ENCODE data around the gene HAAO. TPM values are rescaled to one million over a fixed set of nuclear protein-coding genes. Genes with fewer than 3 reads are reported as not detected.

Gene HAAO
- total and polyA plus RNA-seq, 2 of the 8 experiments (the other 6 are each of a cell fraction or from before 2014, with no cell fraction given), result 2.5 to 7.0 TPM

GRCh38 chr2:42733852-42734251 lies 58.5 kb downstream of the HAAO start:
- H3K14ac ChIP-seq (ENCODE audit: insufficient read length), result no peak overlapping the region
- POLR2A ChIA-PET (ENCODE audit: partially characterized antibody), result no interaction called here
- no peak overlapping the region for H2BK20ac ChIP-seq (ENCODE audit: low read length)
- peaks cover 0 to 9% (median 1%) of the 10 kb centered on the region in 4 experiments; a peak in 3 of 8 replicates for H3K36me3 ChIP-seq (ENCODE audit: control insufficient read depth in 2 of 4, insufficient read depth in 4 of 4, low read length in 3 of 4)
- H3K18ac ChIP-seq (ENCODE audit: extremely low read depth, low read length), result no peak overlapping the region
- no peak overlapping the region for H3K4me3 ChIP-seq (ENCODE audit: extremely low read depth in 1 of 4, insufficient read depth in 2 of 4, low read depth in 3 of 4, low read length in 4 of 4)
- no peak overlapping the region for H3K56ac ChIP-seq (replicated peaks; ENCODE audit: insufficient read length, low read depth, low read length)
- H2AK5ac ChIP-seq (ENCODE audit: low read depth, low read length), result no peak overlapping the region
- H3K4me1 ChIP-seq (replicated peaks in 1 of 4; ENCODE audit: control insufficient read depth in 3 of 4, insufficient read depth in 4 of 4, low read length in 3 of 4), result peaks cover 0 to 4% (median 2%) of the 10 kb centered on the region in 4 experiments; a peak in 1 of 7 replicates
- H2BK15ac ChIP-seq (ENCODE audit: low read length), result no peak overlapping the region
- H2BK5ac ChIP-seq (ENCODE audit: low read depth, low read length), result no peak overlapping the region
- peaks cover 4% of the 10 kb centered on the region; the same call in 1 of the 2 replicates for H3K79me1 ChIP-seq (ENCODE audit: low read depth, low read length)
- H4K5ac ChIP-seq (ENCODE audit: insufficient read length, low read depth, low read length), result no peak overlapping the region
- H3K27me3 ChIP-seq (replicated peaks in 1 of 4; ENCODE audit: control insufficient read depth in 3 of 4, extremely low read depth in 1 of 4, insufficient read depth in 3 of 4, low read length in 3 of 4), result no peaks in the 10 kb centered on the region
- no peak overlapping the region for H4K8ac ChIP-seq (ENCODE audit: extremely low read depth, insufficient read depth, low read length)
- no peak for DNase-seq (ENCODE audit: low read depth in 1 of 2, low spot score in 2 of 2)
- WGBS, 2 experiments (ENCODE audit: extremely low coverage in 1 of 2, insufficient coverage in 1 of 2, insufficient read length in 1 of 2, insufficient replicate concordance in 2 of 2, low coverage in 1 of 2, low lambda C conversion rate in 2 of 2, missing lambda C conversion rate in 1 of 2), result 90% methylated on average over 1 of the region's 1 CpG; no CpG with 5 or more reads in 1 of the 2 experiments
- no peaks in the 10 kb centered on the region for H3K23me2 ChIP-seq (ENCODE audit: low read depth, low read length)
- H3K79me2 ChIP-seq (ENCODE audit: control insufficient read depth in 1 of 2, insufficient read depth in 2 of 2, low read length in 2 of 2), result no peaks in the 10 kb centered on the region
- no peaks in the 10 kb centered on the region for H4K20me1 ChIP-seq (replicated peaks in 1 of 2; ENCODE audit: control insufficient read depth in 1 of 2, insufficient read depth in 2 of 2, low read length in 2 of 2)
- no peak for FAIRE-seq
- CTCF ChIA-PET (ENCODE audit: partially characterized antibody), result interaction anchor here (0.6 kb wide), 1 partner anchor 1065 kb away, joined by 3 read pairs; no protein-coding TSS in a partner anchor
- H3K4me2 ChIP-seq (ENCODE audit: insufficient read depth in 1 of 2, low read depth in 2 of 2, low read length in 2 of 2), result no peak overlapping the region
- no peak overlapping the region for H4K91ac ChIP-seq (replicated peaks; ENCODE audit: insufficient read length, low read length)
- H2BK12ac ChIP-seq (ENCODE audit: low read depth, low read length), result no peak overlapping the region
- H2BK120ac ChIP-seq (replicated peaks; ENCODE audit: low read depth, low read length), result no peak overlapping the region
- no peak overlapping the region for H3K27ac ChIP-seq (ENCODE audit: low read depth, low read length)
- H3K9me3 ChIP-seq (ENCODE audit: insufficient read depth in 2 of 2, low read depth in 1 of 2, low read length in 1 of 2), result no peaks in the 10 kb centered on the region; a peak in 1 of 4 replicates
- no peak overlapping the region for H3K23ac ChIP-seq (ENCODE audit: insufficient read length)
- H3K4ac ChIP-seq (replicated peaks; ENCODE audit: insufficient read length, low read depth, low read length), result no peak overlapping the region
- no peak overlapping the region for H3K9ac ChIP-seq (replicated peaks in 1 of 4; ENCODE audit: extremely low read depth in 1 of 4, low read depth in 3 of 4, low read length in 3 of 4)
- H2AFZ ChIP-seq (ENCODE audit: low read length), result no peak overlapping the region
- no peak for TF ChIP-seq RXRA (IDR thresholded peaks at IDR 0.05; ENCODE audit: insufficient read depth, low read depth, low read length)
- no peak for TF ChIP-seq RNF2 (IDR thresholded peaks at IDR 0.05; ENCODE audit: borderline replicate concordance, low read depth, low read length, missing control alignments, poor library complexity, severe bottlenecking)
- no peak for TF ChIP-seq KDM1A (IDR thresholded peaks at IDR 0.05; ENCODE audit: borderline replicate concordance, low read length)
- TF ChIP-seq KDM4A (IDR thresholded peaks at IDR 0.05; ENCODE audit: low read depth, low read length, severe bottlenecking), result no peak
- TF ChIP-seq E2F6 (IDR thresholded peaks at IDR 0.05), result no peak

Measured in H1 (cell line).